COR-L47 (cell line): Measurements from ENCODE around the gene GDPGP1.
"Not testable (repeated sequence)": the region's sequence is repeated elsewhere in the genome, so short reads cannot be mapped to it uniquely, and the experiment has no call there.

Experiments used
- DNase-seq: peaks from one replicate; lab custom pipeline; 2025; lab: John Stamatoyannopoulos, UW

The GDPGP1 gene

GRCh38 chr15:90234096-90234988 is at the start of gene GDPGP1:
TSS of gene GDPGP1 (plus strand) at chr15:90234209. CDS start at chr15:90240909, 6,700 bp downstream.
- DNase-seq = no peak

DNA sequence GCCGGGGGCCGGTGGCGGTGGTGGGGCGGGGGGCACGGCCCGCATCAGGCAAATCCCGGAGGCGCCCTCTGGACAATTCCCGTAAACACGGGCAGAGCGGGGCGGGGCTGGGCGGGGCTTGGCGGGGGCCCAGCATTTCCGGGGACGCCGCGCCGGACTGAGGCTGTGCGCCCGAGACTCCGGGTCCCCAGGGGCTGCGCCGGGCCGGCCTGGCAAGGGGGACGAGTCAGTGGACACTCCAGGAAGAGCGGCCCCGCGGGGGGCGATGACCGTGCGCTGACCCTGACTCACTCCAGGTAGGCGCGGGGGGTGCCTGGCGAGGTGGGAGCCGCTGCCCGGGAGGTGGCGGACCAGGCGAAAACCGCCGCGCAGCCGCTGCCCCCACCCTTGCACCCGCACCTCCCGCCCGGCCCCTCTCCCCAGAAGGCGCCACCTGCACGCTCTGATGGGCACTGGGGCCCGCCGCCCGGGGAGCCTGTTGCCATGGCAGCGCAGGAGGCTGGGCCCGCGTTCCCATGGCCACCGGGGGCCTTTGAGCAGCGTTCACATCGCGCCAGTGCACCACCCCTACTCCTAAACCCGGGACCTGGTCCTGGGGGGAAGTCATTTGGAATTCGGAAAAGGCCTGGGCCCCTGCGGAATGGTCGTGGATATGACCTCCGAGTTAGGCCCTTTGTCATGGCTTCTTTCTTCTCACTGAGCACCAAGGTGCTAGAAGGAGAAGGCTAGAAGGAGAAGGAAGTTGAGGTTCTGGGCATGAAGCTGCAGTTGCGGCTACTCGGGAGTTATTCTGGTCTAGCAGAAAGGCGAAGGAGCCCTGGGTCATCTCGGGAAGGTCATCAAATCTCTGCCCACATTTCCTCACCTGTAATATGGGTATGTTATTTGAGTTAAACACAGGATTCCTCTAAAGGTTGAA is 49.0 kb upstream of the GDPGP1 start:
- peak; percentile 91 for DNase-seq

DNA sequence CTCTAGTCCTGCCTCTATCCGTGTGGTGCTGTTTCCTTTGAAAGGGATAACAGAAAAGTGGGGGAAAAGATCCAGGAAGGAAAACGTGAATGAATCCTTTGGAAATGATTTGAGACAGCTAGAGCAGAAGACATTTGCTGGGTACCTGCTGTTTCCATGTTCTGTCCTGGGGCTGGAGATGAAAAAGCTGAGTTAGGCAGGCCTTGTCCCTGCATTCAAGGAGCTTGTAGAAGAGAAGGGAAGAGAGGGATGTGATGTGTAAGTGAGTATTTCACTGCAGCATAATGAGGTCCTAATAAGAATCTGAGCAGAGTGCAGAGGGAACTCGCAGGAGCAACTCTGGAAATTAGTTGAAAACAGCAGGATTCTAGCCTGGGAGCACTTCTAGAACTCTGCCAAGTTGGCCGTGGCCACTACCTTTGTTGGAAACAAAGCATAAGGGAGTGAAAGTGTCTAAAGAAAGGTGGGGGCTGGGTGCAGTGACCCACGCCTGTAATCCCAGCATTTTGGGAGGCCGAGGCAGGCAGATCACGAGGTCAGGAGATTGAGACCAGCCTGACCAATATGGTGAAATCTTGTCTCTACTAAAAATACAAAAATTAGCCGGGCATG is 46.6 kb upstream of the GDPGP1 start:
- no peak for DNase-seq

DNA sequence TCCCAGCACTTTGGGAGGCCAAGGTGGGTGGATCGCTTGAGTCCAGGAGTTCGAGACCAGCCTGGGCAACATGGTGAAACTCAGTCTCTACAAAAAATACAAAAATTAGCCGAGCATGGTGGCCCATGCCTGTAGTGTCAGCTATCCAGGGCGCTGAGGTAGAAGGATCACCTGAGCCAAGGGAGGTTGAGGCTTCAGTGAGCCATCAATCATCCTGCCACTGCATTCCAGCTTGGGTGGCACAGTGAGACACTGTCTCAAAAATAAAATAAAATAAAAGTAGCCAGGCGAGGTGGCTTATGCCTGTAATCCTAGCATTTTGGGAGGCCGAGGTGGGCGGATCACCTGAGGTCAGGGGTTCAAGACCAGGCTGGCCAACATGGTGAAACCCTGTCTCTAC is 45.9 kb upstream of the GDPGP1 start:
- not testable (repeated sequence) for DNase-seq

- DNase-seq = no peak
These were observed 44.9 kb upstream of the GDPGP1 start for GRCh38 chr15:90188914-90189748.

- no peak for DNase-seq
These were observed 44.1 kb upstream of the GDPGP1 start for GRCh38 chr15:90189781-90190467.

- no peak for DNase-seq
These were observed 43.2 kb upstream of the GDPGP1 start for GRCh38 chr15:90190606-90191343.

DNA sequence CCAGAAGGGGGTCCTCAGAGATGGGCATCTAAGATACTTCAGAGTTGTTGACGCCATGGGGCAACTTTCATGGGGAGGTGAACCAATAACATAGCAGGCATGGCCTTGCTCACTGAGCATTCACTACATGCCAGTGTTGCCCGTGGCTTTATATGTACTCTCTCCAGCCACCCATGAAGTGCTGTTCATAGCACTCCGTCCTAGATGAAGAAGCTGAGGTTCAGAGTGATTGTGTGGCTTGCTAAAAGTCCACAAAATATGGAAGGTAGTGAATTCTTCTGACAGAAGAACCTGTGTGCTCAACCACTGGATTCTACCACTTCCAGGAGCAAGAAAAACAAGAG is 42.7 kb upstream of the GDPGP1 start:
- no peak for DNase-seq

DNA sequence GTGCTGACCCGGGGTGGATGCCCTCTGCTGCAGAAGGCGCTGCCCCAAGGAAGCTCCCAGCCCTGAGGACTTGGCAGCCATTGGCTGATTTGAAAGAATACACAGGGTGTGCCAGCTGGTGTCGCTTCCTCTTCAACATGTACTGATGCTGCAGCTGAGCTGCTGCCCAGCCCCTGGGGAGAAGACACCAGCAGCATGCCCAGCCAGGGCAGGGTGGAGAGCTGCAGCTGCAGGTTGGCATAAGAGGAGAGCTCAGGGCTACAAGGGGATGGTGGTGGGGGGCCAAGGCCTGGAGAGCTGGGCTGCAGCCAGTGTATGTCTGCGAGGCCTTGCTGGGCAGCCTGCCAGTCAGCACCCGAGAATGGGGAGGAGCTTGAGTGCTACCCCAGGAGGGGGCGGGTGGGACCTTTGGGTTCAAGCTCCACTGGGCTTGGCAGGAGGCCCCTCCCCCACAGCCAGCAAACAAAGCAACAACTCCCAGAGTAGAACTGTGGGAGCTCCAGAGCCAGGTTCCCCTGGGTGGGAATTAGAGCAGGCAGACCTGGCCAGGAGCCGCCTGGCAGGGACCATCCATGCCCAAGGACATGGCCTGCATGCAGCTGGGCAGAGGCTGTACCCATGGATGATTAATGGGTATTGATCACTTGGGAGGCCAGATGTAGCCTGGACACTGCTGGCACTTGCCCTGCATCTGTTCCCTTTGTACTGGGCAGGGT is 42.1 kb upstream of the GDPGP1 start:
- peak; percentile 99 for DNase-seq

DNA sequence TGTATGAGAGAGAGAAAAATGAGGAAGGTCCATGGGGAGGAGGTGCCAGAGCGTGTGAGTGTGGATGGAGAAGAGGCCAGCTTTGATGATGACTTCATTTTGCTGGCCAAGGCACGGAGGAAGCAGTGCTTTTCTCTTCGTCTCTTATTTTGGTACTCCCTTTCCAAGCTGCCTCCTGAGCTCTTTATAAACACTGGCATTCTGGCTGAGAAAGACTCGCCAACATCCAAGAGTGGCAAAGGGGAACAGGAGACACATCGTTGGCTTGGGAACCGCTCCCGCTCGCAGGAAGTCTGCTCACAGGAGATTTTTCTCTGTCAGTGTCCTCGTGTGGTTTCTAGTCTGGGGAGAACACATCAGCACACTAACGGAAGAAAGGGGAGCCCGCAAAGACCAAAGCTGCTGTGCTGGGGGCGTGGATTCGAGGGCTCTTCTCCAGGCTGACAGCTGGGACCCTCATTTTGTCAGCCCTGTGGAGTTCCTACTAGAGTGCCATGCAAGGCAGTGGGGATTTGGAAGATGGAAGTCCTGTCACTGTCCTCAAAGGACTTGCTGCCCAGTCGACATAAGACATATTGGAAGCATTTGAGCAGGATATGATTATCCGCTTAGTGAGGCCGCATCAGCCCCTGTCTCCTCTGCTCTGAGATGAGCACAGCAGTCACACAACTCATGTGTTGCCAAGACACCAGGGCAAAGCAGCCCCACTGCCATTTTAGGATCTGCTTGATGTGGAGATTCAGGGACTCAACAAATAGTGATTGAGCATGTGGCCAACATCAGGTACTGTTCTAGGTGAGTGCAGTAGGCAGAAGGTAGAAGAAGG is 40.8 kb upstream of the GDPGP1 start:
- no peak for DNase-seq

DNA sequence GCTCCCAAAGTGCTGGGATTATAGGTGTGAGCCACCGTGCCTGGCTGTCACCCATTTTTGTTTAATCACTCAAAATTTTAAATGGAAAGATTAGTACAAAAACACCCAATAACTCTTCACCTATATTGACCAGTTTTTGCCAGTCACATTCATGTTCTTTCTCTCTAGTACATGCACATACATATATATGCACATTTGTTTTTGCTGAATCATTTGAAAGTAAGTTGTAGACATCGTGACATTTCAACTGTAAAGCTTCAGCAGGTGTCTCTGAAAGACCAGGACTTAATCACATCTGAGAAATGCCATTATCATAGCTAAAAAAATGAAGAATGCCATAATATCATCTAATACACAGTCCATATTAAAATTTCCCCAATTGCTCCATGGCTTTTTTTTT is 39.4 kb upstream of the GDPGP1 start:
- DNase-seq = no peak

DNA sequence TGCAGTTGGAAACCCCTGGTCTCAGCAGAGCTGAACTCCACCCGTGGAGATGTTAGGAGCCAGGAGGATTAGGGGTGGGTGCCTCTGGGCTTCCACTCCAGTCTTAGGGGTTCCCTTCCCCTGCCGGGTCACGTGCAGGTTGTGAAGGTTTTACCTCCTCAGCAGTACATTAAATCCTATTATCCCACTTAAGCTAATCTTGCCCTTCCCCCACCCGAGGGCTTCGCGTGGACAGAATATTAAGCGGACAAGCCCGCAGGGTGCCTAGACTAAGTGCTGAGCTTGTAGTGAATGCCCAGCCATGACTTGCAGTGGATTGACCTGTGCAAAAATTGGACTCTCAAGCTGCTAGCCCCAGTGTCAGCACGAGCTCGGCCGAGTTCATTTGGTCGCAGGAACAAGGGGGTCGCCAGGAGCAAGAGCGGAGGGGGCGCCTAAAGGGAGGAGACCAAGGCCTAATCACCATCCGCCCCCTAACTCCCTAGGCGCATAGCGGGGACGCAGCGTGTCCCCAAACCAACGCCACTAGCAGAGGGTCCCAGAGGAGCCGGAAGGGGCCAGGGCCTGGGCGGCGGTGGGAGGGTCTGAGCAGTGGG is 33.4 kb upstream of the GDPGP1 start:
- no peak for DNase-seq

GRCh38 chr15:90201130-90201943 is 32.7 kb upstream of the GDPGP1 start, which contains the start of gene SEMA4B:
TSS of gene SEMA4B (plus strand) at chr15:90201330. CDS start at chr15:90201579, 249 bp downstream.
- peak; percentile 46 for DNase-seq

DNA sequence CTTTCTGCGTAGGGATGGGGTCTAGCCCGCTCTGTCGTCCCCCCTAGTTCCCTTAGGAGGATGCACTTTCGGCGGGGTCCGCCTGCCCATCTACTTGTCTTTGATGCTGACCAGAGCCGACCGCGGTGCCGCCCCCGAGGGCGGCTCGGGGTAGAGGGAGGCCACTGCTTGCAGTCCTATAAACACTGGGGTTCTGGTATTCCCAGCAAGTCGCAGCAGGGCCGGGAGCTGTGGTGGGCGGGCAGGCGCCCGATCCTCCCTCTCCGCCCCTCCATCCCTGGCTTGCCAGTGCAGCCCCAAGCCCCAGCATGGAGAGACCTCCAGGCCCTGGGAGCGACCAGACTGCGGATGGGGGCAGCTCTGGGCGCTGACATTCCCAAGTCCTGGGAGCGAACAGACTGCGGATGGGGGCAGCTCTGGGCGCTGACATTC is 32.0 kb upstream of the GDPGP1 start:
- DNase-seq = no peak

GRCh38 chr15:90202929-90203328 is 31.1 kb upstream of the GDPGP1 start:
- no peak for DNase-seq

GRCh38 chr15:90203473-90203872 is 30.5 kb upstream of the GDPGP1 start:
- DNase-seq = no peak

GRCh38 chr15:90203922-90204321 is 30.1 kb upstream of the GDPGP1 start:
- peak; percentile 87 for DNase-seq
